Measurements from ENCODE around the gene RFWD3.
A peak's percentile ranks its signal among the peaks of the same experiment; 100 is the strongest.
"Not testable (repeated sequence)": the region's sequence is repeated elsewhere in the genome, so short reads cannot be mapped to it uniquely, and the experiment has no call there.

Gene RFWD3

GRCh38 chr16:74666425-74667254 is at the start of gene RFWD3:
Gene RFWD3, minus strand, starts transcription at chr16:74666877. Its CDS starts 5,428 bp downstream, at chr16:74661449.
- peak; percentile 94 to 98 for DNase-seq (ENCODE audit: low read depth in 2 of 2)

- no peak for DNase-seq (ENCODE audit: low read depth in 2 of 2)
These were observed 49.7 kb upstream of the RFWD3 start for GRCh38 chr16:74716355-74716754.

- DNase-seq (ENCODE audit: low read depth in 2 of 2) = no peak
These were observed 47.2 kb upstream of the RFWD3 start for GRCh38 chr16:74713876-74714275.

- DNase-seq (ENCODE audit: low read depth in 2 of 2) = no peak
These were observed 46.6 kb upstream of the RFWD3 start for GRCh38 chr16:74713325-74713724.

- DNase-seq (ENCODE audit: low read depth in 2 of 2) = no peak
These were observed 45.3 kb upstream of the RFWD3 start for GRCh38 chr16:74711938-74712337.

GRCh38 chr16:74710401-74710800 is 43.7 kb upstream of the RFWD3 start:
- no peak for DNase-seq (ENCODE audit: low read depth in 2 of 2)

GRCh38 chr16:74709441-74709877 is 42.8 kb upstream of the RFWD3 start:
- peak; percentile 61 to 67 for DNase-seq (ENCODE audit: low read depth in 2 of 2)

GRCh38 chr16:74700438-74701225 is 34.0 kb upstream of the RFWD3 start, which contains the start of gene MLKL:
Gene MLKL, minus strand, starts transcription at chr16:74700862. Its CDS starts 5,105 bp downstream, at chr16:74695757.
- peak; percentile 44 to 66 for DNase-seq (ENCODE audit: low read depth in 2 of 2)

GRCh38 chr16:74700116-74700437 is 33.4 kb upstream of the RFWD3 start:
- DNase-seq (ENCODE audit: low read depth in 2 of 2) = peak in 1 of 2 donors; percentile 16

- no peak for DNase-seq (ENCODE audit: low read depth in 2 of 2)
These were observed 33.0 kb upstream of the RFWD3 start for GRCh38 chr16:74699666-74700065.

GRCh38 chr16:74698222-74698621 is 31.5 kb upstream of the RFWD3 start:
- no peak for DNase-seq (ENCODE audit: low read depth in 2 of 2)

GRCh38 chr16:74695450-74696422 is 29.1 kb upstream of the RFWD3 start:
- DNase-seq (ENCODE audit: low read depth in 2 of 2) = peak; percentile 29 to 32

GRCh38 chr16:74691093-74691855 is 24.6 kb upstream of the RFWD3 start:
- no peak for DNase-seq (ENCODE audit: low read depth in 2 of 2)

GRCh38 chr16:74682556-74682955 is 15.9 kb upstream of the RFWD3 start:
- DNase-seq (ENCODE audit: low read depth in 2 of 2) = no peak

GRCh38 chr16:74680681-74681080 is 14.0 kb upstream of the RFWD3 start:
- DNase-seq (ENCODE audit: low read depth in 2 of 2) = no peak

- DNase-seq (ENCODE audit: low read depth in 2 of 2) = no peak
These were observed 13.3 kb upstream of the RFWD3 start for GRCh38 chr16:74679983-74680382.

- DNase-seq (ENCODE audit: low read depth in 2 of 2) = no peak
These were observed 11.2 kb upstream of the RFWD3 start for GRCh38 chr16:74677868-74678267.

GRCh38 chr16:74673876-74674275 is 7.2 kb upstream of the RFWD3 start:
- no peak for DNase-seq (ENCODE audit: low read depth in 2 of 2)

GRCh38 chr16:74668877-74669276 is 2.2 kb upstream of the RFWD3 start:
- not testable (repeated sequence) for DNase-seq (ENCODE audit: low read depth in 2 of 2)

- DNase-seq (ENCODE audit: low read depth in 2 of 2) = peak in 1 of 2 donors; percentile 7
These were observed 601 bp upstream of the RFWD3 start for GRCh38 chr16:74667255-74667700.

GRCh38 chr16:74666010-74666421 is 661 bp downstream of the RFWD3 start:
- DNase-seq (ENCODE audit: low read depth in 2 of 2) = no peak

All from stimulated activated CD8-positive, alpha-beta memory T cell treated with anti-CD3 and anti-CD28 coated beads, Interleukin-7, amount 100 ng/mL, for 4 hours (primary cell).